CD4-positive, alpha-beta T cell treated with Interleukin-10 for 1 hour (primary cell): Measurements from ENCODE around the gene ARL10.
A peak's percentile ranks its signal among the peaks of the same experiment; 100 is the strongest.

ENCODE experiments used
- DNase-seq: peaks from one replicate; pipeline ENCODE4 v3.0.0-alpha.2; 2020

Gene ARL10

GRCh38 chr5:176362233-176362490, 3.1 kb upstream of the ARL10 start:
- DNase-seq = no peak

- DNase-seq = no peak
Measured at GRCh38 chr5:176364765-176365350, 429 bp upstream of the ARL10 start.

GRCh38 chr5:176366232-176366894, 1.1 kb downstream of the ARL10 start:
- no peak for DNase-seq

GRCh38 chr5:176368726-176369125, 3.4 kb downstream of the ARL10 start:
- DNase-seq = no peak

- no peak for DNase-seq
Measured at GRCh38 chr5:176369934-176370711, 4.8 kb downstream of the ARL10 start.

GRCh38 chr5:176371621-176372539, 6.6 kb downstream of the ARL10 start:
- no peak for DNase-seq

GRCh38 chr5:176373100-176373818, 8.0 kb downstream of the ARL10 start:
- DNase-seq = no peak

GRCh38 chr5:176379881-176380280, 14.6 kb downstream of the ARL10 start:
- no peak for DNase-seq

GRCh38 chr5:176381423-176381822, 16.1 kb downstream of the ARL10 start:
- DNase-seq = no peak

- DNase-seq = no peak
Measured at GRCh38 chr5:176381979-176382378, 16.7 kb downstream of the ARL10 start.

GRCh38 chr5:176382721-176383120, 17.4 kb downstream of the ARL10 start:
- no peak for DNase-seq

GRCh38 chr5:176383248-176383905, 18.1 kb downstream of the ARL10 start:
- DNase-seq = no peak

- DNase-seq = no peak
Measured at GRCh38 chr5:176383961-176384360, 18.7 kb downstream of the ARL10 start.

- DNase-seq = no peak
Measured at GRCh38 chr5:176384366-176384930, 19.2 kb downstream of the ARL10 start.

GRCh38 chr5:176384991-176385390, 19.7 kb downstream of the ARL10 start:
- no peak for DNase-seq

- DNase-seq = no peak
Measured at GRCh38 chr5:176386491-176386890, 21.2 kb downstream of the ARL10 start.

- DNase-seq = no peak
Measured at GRCh38 chr5:176387384-176387925, 22.2 kb downstream of the ARL10 start.

- no peak for DNase-seq
Measured at GRCh38 chr5:176388003-176388443, 22.7 kb downstream of the ARL10 start.

- DNase-seq = peak; percentile 99
Measured at GRCh38 chr5:176388444-176389134, 23.3 kb downstream of the ARL10 start, which contains the start of the genes HIGD2A and NOP16. HIGD2A (plus strand) TSS chr5:176388751; CDS start chr5:176388820, 69 bp downstream. NOP16 (minus strand) TSS chr5:176388598; CDS start chr5:176388539, 59 bp downstream.
